Measurements from ENCODE around the gene GATAD1.

Gene GATAD1

DNA sequence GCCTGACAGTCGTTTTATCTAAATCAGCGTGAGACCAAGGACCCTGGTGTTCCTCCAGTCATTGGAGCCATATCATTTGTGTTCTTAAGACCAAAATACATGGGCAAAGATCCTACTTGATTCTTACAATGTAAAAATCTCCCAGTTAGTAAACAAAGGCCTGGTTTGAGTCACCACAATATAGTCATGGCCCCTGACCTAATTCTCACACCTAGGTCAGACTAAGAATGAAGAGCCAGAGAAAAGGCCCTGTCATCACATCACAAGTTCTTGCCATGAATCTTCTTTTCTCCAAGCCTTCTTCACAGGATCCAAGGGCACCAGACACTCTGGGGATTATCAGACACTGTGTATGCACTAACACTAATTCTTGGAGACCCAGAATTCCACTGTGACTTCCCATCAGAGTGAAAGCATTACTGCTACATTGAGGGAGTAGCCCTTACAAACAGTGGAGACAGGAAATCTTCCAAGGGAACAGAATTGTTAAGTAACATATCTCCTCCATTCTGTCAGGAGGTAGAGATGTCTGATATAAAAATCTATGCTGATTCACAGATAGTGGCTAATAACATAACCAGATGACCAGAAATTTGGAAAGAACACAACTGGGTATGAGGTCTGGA lies 38.1 kb downstream of the GATAD1 start:
- no peak for DNase-seq

DNA sequence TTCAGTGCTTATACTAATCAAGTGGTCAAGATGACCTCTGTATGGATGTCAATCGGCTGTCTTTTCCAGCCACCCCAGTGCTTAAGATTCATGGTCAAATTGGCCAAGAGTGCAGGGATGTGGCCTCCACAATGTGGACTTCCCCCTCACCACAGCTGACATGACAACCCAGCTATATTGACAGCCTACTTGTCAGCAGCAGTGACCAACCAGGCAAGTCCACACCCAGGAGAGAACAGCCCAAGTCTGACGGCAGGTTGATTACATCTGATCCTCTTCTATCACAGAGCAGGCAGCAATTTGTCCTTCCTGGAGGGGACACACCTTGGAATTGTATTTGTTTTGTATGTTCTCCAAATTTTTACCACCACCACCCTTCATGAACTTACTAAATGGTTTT lies 38.7 kb downstream of the GATAD1 start:
- DNase-seq: no peak

DNA sequence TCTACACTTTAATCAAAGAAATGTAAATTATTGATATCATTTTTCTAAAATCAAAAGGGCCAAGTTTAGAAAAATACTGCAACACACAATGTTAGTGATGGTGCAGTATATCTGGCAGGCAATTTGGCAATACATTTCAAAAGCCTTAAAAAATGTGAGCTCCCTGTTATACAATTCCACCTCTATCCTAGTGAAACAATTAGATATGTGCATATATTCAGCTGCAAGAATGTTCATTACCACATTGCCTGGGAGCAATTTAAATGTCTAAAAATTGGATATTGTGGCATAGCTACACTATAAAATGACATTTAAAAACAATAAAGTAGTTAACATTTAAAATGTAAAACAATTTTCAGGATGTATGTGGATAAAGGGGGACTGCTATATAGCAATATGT lies 40.5 kb downstream of the GATAD1 start:
- no peak for DNase-seq

DNA sequence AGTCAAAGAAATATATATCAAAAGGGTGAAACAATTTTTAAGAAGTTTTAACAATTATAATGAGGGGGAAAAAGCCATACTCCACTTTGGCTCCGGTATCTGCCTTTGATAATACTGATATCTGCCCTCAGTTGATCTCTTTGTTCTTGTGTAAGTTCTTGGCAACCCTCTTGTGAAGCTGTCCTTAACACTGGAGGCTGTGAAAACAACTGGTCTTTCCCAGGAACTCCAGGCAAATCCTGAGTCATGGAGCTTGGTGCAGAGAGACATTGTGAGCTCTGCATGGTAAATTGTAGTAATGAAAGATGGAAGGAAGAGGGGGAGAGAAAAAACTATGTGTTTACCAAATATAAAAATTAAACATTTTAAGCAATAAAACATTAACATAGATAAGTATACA lies 42.4 kb downstream of the GATAD1 start:
- DNase-seq: no peak

DNA sequence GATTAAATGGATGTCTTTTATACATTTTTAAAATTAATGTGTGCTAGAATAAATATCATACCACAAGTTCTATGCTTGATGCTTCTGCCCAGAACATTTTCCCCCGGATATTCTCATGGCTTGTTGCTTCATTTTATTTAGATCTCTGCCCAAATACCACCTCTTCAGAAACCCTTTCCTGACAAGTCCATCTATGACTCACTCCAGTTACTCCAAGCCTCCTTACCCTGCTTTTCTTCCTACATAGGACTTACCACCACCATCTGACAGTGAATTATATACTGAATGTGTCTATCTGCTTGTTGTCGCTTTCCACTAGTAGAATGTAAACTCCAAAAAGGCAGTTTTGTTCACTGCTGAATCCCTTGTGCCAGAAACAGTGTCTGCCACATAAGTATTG lies 49.6 kb downstream of the GATAD1 start:
- DNase-seq: no peak

DNA sequence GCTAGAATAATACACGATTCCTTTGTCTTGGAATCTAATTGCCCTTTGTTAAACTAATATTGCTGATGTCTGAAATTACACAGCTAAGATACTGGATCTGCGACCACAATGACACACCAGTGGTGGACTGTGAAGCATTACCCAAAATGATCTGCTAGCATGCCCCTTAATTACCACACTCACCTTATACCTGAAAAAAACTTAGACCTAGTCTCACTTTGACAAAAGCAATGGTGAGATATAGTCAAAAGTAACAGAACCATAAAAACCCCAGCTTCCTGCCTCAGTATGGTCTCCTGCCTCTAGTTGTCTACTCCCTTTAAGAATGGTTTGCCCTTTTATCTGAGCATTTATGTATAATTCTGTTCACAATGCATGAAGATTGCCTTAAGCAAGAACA lies 51.3 kb downstream of the GATAD1 start:
- no peak for DNase-seq

DNA sequence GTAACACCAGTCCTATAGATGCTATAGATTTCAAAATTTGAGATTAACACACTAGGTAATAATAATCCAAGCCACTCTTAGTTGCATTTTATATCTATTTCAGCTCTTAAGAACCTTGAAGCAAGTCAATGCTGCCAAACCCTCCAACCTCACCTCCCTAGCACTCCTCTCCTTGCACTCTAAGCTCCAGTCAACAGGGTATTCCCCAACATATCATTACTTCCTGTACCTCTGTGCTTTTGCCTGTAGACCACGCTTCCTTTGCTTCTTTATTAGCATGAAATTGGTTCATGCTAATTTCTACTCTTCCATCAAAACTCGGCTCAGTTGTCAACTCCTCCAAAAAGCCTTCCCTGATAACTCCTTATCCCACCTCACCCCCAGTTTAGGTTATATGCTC lies 56.5 kb downstream of the GATAD1 start:
- DNase-seq: no peak

DNA sequence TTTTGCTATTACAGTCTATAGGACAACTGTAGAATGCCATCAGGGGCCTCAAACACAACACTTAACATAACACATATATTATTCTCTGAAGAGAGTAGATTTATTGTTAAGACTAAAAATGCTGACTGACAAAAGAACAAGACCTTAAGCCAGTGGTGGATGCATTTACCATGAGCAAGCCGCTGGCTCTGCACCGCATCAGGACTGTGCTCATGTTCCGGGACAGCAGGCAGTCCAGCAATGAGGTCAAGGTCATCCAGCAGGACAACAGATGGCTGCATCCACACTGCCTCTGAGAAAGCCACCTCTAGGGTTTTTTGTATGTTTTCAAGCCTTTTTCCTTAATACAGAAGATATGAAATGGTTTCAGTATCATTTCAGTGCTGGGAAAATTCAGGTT lies 57.3 kb downstream of the GATAD1 start:
- DNase-seq: no peak

DNA sequence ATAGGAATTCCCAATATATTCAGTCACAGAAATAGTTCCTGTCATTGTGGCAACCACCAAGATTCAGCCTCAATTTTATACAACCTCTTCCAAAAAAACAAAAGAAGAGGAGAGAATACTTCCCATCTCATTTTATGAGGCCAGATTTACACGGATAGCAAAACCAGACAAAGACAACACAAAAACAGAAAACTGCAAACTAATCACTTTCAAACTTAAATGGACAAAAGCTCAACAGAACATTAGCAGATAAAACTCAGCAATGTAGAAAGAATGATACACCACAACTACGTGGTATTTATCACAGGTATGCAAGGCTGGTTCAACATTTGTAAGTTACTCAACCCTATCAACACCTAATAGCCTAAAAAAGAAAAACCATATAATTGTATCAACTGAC lies 59.1 kb downstream of the GATAD1 start:
- DNase-seq: no peak

DNA sequence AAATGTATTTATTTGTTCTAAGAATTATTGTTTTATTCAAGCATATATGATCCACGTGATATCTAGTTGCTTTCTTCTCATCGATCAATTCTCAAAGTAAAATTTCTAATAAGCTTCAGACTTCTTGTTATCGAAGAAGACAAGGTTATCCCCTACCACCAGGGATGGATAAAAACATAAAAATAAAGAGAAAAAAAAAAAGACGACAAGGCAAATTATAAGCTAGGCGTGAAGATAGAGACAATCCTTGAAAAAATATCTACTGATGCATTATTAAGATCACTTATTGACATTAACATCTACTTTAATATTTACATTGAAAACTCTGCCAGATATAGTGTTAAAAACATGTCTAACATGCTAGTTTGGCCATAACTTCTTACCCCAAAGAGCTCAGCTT lies 61.7 kb downstream of the GATAD1 start:
- DNase-seq: no peak

All from retina (tissue), 1 donor.